Measurements from ENCODE around the gene GFER. TPM values are rescaled to one million over a fixed set of nuclear protein-coding genes. Genes with fewer than 3 reads are reported as not detected.

GFER gene
- total and polyA plus RNA-seq, 9 of the 15 experiments (the other 6 are each of a cell fraction or from before 2014, with no cell fraction given), result 4.3 to 53.7 (median 19.8) TPM

DNA sequence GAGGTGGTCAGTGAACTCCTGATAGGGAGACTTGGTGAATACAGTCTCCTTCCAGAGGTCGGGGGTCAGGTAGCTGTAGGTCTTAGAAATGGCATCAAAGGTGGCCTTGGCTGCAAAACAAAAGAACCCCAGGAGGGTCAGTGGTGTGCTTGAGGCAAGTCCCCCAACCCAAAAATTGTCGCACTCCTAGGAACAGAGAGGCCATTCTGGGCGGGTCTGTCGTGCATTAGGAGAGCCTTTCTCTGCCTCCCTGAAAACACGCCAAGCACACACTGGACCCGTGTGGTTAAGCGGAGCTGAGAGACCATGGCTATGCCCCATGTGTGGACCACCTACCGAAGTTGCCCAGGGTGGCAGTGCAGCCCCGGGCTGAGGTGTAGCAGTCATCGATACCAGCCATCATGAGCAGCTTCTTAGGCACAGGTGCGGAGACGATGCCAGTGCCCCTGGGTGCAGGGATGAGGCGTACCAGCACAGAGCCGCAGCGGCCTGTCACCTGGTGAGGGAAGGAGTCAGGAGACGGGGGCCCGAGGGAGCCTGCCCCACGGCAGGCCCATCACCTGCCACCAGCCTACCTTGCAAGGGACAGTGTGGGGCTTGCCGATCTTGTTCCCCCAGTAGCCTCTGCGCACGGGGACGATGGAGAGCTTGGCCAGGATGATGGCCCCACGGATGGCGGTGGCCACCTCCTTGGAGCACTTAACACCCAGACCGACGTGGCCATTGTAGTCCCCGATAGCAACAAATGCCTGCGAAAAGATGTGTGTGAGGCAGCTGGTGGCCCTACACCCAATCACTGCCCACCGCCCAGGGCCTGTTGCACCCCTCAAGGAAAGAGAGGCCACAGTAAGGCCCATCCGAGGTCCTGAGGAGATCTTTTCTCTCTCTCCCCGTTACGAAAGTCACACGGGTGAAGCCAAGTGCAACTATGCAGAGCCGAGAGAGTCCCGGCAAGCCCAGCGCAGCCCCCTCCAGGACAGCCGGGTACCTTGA is 21.5 kb upstream of the GFER start (continued):
- TF ChIP-seq, protein P1, sequence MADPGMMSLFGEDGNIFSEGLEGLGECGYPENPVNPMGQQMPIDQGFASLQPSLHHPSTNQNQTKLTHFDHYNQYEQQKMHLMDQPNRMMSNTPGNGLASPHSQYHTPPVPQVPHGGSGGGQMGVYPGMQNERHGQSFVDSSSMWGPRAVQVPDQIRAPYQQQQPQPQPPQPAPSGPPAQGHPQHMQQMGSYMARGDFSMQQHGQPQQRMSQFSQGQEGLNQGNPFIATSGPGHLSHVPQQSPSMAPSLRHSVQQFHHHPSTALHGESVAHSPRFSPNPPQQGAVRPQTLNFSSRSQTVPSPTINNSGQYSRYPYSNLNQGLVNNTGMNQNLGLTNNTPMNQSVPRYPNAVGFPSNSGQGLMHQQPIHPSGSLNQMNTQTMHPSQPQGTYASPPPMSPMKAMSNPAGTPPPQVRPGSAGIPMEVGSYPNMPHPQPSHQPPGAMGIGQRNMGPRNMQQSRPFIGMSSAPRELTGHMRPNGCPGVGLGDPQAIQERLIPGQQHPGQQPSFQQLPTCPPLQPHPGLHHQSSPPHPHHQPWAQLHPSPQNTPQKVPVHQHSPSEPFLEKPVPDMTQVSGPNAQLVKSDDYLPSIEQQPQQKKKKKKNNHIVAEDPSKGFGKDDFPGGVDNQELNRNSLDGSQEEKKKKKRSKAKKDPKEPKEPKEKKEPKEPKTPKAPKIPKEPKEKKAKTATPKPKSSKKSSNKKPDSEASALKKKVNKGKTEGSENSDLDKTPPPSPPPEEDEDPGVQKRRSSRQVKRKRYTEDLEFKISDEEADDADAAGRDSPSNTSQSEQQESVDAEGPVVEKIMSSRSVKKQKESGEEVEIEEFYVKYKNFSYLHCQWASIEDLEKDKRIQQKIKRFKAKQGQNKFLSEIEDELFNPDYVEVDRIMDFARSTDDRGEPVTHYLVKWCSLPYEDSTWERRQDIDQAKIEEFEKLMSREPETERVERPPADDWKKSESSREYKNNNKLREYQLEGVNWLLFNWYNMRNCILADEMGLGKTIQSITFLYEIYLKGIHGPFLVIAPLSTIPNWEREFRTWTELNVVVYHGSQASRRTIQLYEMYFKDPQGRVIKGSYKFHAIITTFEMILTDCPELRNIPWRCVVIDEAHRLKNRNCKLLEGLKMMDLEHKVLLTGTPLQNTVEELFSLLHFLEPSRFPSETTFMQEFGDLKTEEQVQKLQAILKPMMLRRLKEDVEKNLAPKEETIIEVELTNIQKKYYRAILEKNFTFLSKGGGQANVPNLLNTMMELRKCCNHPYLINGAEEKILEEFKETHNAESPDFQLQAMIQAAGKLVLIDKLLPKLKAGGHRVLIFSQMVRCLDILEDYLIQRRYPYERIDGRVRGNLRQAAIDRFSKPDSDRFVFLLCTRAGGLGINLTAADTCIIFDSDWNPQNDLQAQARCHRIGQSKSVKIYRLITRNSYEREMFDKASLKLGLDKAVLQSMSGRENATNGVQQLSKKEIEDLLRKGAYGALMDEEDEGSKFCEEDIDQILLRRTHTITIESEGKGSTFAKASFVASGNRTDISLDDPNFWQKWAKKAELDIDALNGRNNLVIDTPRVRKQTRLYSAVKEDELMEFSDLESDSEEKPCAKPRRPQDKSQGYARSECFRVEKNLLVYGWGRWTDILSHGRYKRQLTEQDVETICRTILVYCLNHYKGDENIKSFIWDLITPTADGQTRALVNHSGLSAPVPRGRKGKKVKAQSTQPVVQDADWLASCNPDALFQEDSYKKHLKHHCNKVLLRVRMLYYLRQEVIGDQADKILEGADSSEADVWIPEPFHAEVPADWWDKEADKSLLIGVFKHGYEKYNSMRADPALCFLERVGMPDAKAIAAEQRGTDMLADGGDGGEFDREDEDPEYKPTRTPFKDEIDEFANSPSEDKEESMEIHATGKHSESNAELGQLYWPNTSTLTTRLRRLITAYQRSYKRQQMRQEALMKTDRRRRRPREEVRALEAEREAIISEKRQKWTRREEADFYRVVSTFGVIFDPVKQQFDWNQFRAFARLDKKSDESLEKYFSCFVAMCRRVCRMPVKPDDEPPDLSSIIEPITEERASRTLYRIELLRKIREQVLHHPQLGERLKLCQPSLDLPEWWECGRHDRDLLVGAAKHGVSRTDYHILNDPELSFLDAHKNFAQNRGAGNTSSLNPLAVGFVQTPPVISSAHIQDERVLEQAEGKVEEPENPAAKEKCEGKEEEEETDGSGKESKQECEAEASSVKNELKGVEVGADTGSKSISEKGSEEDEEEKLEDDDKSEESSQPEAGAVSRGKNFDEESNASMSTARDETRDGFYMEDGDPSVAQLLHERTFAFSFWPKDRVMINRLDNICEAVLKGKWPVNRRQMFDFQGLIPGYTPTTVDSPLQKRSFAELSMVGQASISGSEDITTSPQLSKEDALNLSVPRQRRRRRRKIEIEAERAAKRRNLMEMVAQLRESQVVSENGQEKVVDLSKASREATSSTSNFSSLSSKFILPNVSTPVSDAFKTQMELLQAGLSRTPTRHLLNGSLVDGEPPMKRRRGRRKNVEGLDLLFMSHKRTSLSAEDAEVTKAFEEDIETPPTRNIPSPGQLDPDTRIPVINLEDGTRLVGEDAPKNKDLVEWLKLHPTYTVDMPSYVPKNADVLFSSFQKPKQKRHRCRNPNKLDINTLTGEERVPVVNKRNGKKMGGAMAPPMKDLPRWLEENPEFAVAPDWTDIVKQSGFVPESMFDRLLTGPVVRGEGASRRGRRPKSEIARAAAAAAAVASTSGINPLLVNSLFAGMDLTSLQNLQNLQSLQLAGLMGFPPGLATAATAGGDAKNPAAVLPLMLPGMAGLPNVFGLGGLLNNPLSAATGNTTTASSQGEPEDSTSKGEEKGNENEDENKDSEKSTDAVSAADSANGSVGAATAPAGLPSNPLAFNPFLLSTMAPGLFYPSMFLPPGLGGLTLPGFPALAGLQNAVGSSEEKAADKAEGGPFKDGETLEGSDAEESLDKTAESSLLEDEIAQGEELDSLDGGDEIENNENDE (IDR thresholded peaks at IDR 0.05; ENCODE audit: low read depth, low read length), result peak; percentile 60
- TF ChIP-seq RBM39 (optimal IDR thresholded peaks at IDR 0.05; ENCODE audit: low read depth, low read length), result peak; percentile 33
- TF ChIP-seq POLR2A (conservative IDR thresholded peaks at IDR 0.05), result peak; percentile 67
- TF ChIP-seq, protein P2, sequence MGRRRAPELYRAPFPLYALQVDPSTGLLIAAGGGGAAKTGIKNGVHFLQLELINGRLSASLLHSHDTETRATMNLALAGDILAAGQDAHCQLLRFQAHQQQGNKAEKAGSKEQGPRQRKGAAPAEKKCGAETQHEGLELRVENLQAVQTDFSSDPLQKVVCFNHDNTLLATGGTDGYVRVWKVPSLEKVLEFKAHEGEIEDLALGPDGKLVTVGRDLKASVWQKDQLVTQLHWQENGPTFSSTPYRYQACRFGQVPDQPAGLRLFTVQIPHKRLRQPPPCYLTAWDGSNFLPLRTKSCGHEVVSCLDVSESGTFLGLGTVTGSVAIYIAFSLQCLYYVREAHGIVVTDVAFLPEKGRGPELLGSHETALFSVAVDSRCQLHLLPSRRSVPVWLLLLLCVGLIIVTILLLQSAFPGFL (CRISPR knock-in tag; IDR thresholded peaks at IDR 0.05), result 0 out of 2 replicates have a peak, but pooled peaks have one; percentile 28
- TF ChIP-seq FIP1L1 (IDR thresholded peaks at IDR 0.05; ENCODE audit: low read depth, low read length, poor library complexity, severe bottlenecking), result peak; percentile 21
